Retinal pigment epithelial cell (primary cell): Measurements from ENCODE around the gene CKMT2.

Experiments
- DNase-seq: peaks from one replicate; pipeline ENCODE4 v3.0.0-alpha.2; 2010; ENCODE audit warnings: low read depth
- H3K4me3 ChIP-seq: 2 replicates; pipeline ENCODE4 v1.5.1; 2011; ENCODE audit warnings: mild to moderate bottlenecking, low read length, control low read depth, moderate library complexity
- CTCF ChIP-seq: conservative IDR thresholded peaks from 2 replicates; pipeline ENCODE4 v1.5.1; 2011; ENCODE audit warnings: low read depth, low read length, control low read depth, inconsistent platforms

Gene CKMT2

DNA sequence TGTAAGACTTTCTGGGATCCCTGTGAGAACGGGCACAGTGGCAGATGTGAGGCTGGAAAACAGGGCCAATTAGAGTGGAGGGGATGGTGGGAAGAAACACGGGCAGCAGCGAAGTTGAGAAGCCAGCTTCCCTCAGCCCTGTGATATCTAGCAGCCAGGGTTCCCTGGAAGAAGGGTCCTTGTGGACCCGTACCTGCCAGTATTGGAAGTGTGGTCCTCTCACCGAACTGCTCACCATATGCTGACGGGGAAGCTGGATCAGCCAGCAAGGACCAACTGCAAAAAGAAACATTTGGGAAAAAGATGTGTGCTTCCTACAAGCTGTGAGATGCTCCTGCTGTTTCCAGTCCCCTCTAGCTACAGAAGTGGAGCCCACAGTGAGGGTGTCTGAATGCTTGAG is 13.6 kb downstream of the CKMT2 start:
- TF ChIP-seq CTCF: no peak
- H3K4me3 ChIP-seq: no peak overlapping the region
- no peak for DNase-seq

- TF ChIP-seq CTCF: no peak
- no peak overlapping the region for H3K4me3 ChIP-seq
- peak; percentile 88 for DNase-seq
Measured at GRCh38 chr5:81247441-81247972, 14.4 kb downstream of the CKMT2 start.

GRCh38 chr5:81249240-81249639 is 16.1 kb downstream of the CKMT2 start:
- no peak for DNase-seq
- no peak overlapping the region for H3K4me3 ChIP-seq
- TF ChIP-seq CTCF: no peak

- H3K4me3 ChIP-seq: no peak overlapping the region
- no peak for DNase-seq
- no peak for TF ChIP-seq CTCF
Measured at GRCh38 chr5:81250004-81250403, 16.9 kb downstream of the CKMT2 start.

DNA sequence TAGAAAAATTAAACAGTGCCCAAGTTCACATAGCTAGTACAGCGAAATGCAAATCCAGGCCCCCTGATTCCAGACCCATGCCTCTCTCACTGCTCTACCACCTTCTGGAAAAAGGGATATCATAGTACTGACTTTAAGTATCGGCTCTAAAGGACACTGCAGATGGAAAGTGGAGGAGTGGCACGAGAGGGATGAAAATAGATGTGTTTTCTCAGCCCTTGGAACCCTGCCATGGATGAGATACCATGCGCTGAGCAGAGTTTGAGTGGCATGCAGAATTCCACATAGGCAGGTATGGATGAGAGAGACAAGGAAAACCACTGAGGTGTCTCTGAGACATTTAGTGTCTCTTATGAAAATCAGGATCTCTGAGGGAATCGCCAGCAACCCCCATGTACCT is 18.8 kb downstream of the CKMT2 start:
- H3K4me3 ChIP-seq: no peak overlapping the region
- no peak for DNase-seq
- TF ChIP-seq CTCF: no peak

- DNase-seq: no peak
- H3K4me3 ChIP-seq: no peak overlapping the region
- TF ChIP-seq CTCF: no peak
Measured at GRCh38 chr5:81252904-81253303, 19.8 kb downstream of the CKMT2 start.

DNA sequence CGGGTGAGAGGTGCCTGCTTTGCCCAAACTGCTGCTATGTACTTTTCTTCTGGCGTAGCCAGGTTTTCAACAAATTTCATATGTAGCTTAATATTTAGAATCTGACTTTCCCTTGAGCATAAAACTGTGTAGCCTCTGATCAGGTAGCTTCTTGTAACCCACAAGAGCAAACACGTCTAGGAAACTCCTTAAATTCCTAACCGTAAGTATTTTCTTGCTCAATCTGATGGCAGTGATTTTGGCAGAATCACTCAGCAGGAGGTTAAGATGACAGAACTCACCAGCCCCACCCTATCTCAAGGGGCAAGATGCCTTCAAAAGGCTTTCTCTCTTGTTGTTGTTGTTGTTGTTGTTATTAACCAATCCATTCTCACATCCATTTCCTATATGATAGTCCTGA is 20.8 kb downstream of the CKMT2 start:
- H3K4me3 ChIP-seq: no peak overlapping the region

More for the DNA sequence above, 20.8 kb downstream of the CKMT2 start:
- DNase-seq: no peak
- TF ChIP-seq CTCF: no peak
